Trophoblast cell (in vitro differentiated cells and primary cell): Measurements from ENCODE around the gene RBMS1.

Experiments used
- DNase-seq, 2 donors: peaks; one replicate each; pipeline ENCODE4 v3.0.0-alpha.2; 2016
- H2AFZ ChIP-seq: 2 replicates; pipeline ENCODE4 v1.6.1; 2013; ENCODE audit warnings: low read length, moderate library complexity, mild to moderate bottlenecking; ENCODE audit not compliant: insufficient read depth, poor library complexity
- H2AK5ac ChIP-seq: 2 replicates; pipeline ENCODE4 v1.6.1; 2013; ENCODE audit warnings: mild to moderate bottlenecking, low read length
- H2BK120ac ChIP-seq: 2 replicates; pipeline ENCODE4 v1.6.1; 2013; ENCODE audit warnings: low read length, mild to moderate bottlenecking, moderate library complexity; ENCODE audit not compliant: insufficient read depth, poor library complexity
- H2BK12ac ChIP-seq: 2 replicates; pipeline ENCODE4 v1.6.1; 2013; ENCODE audit warnings: mild to moderate bottlenecking, low read length, moderate library complexity
- H2BK5ac ChIP-seq: 2 replicates; pipeline ENCODE4 v1.6.1; 2013; ENCODE audit warnings: low read length, low read depth, moderate library complexity, mild to moderate bottlenecking; ENCODE audit not compliant: poor library complexity
- H3K14ac ChIP-seq: 2 replicates; pipeline ENCODE4 v1.6.1; 2013; ENCODE audit warnings: mild to moderate bottlenecking, low read length
- H3K18ac ChIP-seq: 2 replicates; pipeline ENCODE4 v1.6.1; 2013; ENCODE audit warnings: mild to moderate bottlenecking, low read length
- H3K23ac ChIP-seq: 2 replicates; pipeline ENCODE4 v1.6.1; 2013; ENCODE audit warnings: low read length
- H3K27ac ChIP-seq: 2 replicates; pipeline ENCODE4 v1.5.1; 2013; ENCODE audit warnings: low read depth, mild to moderate bottlenecking, inconsistent platforms, low read length, moderate library complexity
- H3K27me3 ChIP-seq: 2 replicates; pipeline ENCODE4 v1.6.1; 2013; ENCODE audit warnings: inconsistent platforms, mild to moderate bottlenecking, low read length, moderate library complexity; ENCODE audit not compliant: insufficient read depth
- H3K36me3 ChIP-seq, 2 experiments: 1 replicate in 1 of 2; 2 replicates in 1 of 2; pipeline ENCODE4 v1.6.1; 2013; ENCODE audit warnings: low read length in 2 of 2, mild to moderate bottlenecking in 2 of 2, moderate library complexity in 1 of 2; ENCODE audit not compliant: insufficient read depth in 2 of 2, control insufficient read depth in 1 of 2
- H3K4ac ChIP-seq: 2 replicates; pipeline ENCODE4 v1.6.1; 2013; ENCODE audit warnings: low read depth, mild to moderate bottlenecking, low read length, moderate library complexity
- H3K4me1 ChIP-seq, 2 experiments: 1 replicate in 1 of 2; 2 replicates in 1 of 2; pipeline ENCODE4 v1.6.1; 2013; ENCODE audit warnings: low read length in 2 of 2, mild to moderate bottlenecking in 2 of 2, moderate library complexity in 1 of 2; ENCODE audit not compliant: insufficient read depth in 2 of 2, control insufficient read depth in 1 of 2
- H3K4me2 ChIP-seq: 2 replicates; pipeline ENCODE4 v1.6.1; 2013; ENCODE audit warnings: inconsistent platforms, mild to moderate bottlenecking, low read length, moderate library complexity
- H3K4me3 ChIP-seq: 2 replicates; pipeline ENCODE4 v1.5.1; 2013; ENCODE audit warnings: mild to moderate bottlenecking, low read depth, low read length, inconsistent platforms
- H3K79me1 ChIP-seq: one replicate; pipeline ENCODE4 v1.6.1; 2013; ENCODE audit warnings: low read length
- H3K79me2 ChIP-seq: 2 replicates; pipeline ENCODE4 v1.6.1; 2013; ENCODE audit warnings: low read length, mild to moderate bottlenecking; ENCODE audit not compliant: control insufficient read depth, insufficient read depth, poor library complexity
- H3K9ac ChIP-seq: 2 replicates; pipeline ENCODE4 v1.6.1; 2013; ENCODE audit warnings: mild to moderate bottlenecking, low read length
- H3K9me3 ChIP-seq: 2 replicates; pipeline ENCODE4 v1.6.1; 2013; ENCODE audit warnings: low read depth, mild to moderate bottlenecking, control low read depth, inconsistent platforms, low read length; ENCODE audit not compliant: insufficient read depth
- H4K12ac ChIP-seq: 2 replicates; pipeline ENCODE4 v1.6.1; 2013; ENCODE audit warnings: low read depth, mild to moderate bottlenecking, low read length, moderate library complexity
- H4K8ac ChIP-seq: 2 replicates; pipeline ENCODE4 v1.6.1; 2013; ENCODE audit warnings: low read depth, mild to moderate bottlenecking, low read length, moderate library complexity
- H4K91ac ChIP-seq: one replicate; pipeline ENCODE4 v1.6.1; 2013; ENCODE audit warnings: low read depth, mild to moderate bottlenecking, low read length, moderate library complexity
- WGBS: extraction: QIAGEN DNeasy Blood & Tissue Kit; methylation state at CpG from one replicate; pipeline ENCODE4 v1.1.7; 2013; ENCODE audit warnings: missing lambda C conversion rate; ENCODE audit not compliant: insufficient read length, insufficient coverage; ENCODE audit errors: extremely low coverage; 5-methylcytosine and 5-hydroxymethylcytosine counted together

The RBMS1 gene

DNA sequence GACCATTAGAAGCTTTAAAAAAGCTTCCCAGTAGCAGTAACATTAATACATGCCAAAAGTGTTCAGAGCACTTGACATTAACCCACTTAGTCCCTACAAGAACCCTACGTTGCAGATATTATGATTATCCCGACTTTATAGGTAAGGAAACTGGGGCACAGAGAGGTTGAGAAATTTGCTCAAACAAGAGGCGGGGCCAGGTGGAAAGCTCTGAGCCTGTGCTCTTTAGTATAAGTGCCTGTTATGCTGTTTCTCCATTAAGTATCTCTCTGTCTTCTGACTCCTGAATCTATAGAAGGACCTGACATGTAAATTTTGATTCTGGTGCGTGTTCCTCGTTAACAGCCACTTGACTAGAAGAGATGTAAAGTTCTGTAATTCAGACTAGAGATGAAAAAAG, 139.8 kb downstream of the RBMS1 start:
- no peak overlapping the region for H4K8ac ChIP-seq
- no peak overlapping the region for H3K14ac ChIP-seq
- H3K4me2 ChIP-seq: no peak overlapping the region
- no peak overlapping the region for H4K91ac ChIP-seq
- H3K27me3 ChIP-seq: no peaks in the 10 kb centered on the region
- H4K12ac ChIP-seq: no peak overlapping the region
- H3K4ac ChIP-seq: no peak overlapping the region
- H3K27ac ChIP-seq: no peak overlapping the region
- H2BK5ac ChIP-seq: no peak overlapping the region
- H3K36me3 ChIP-seq: peaks cover 3 to 7% of the 10 kb centered on the region in 2 experiments
- H2AK5ac ChIP-seq: no peak overlapping the region
- no CpG with 5 or more reads among the region's 5 CpGs for WGBS
- no peaks in the 10 kb centered on the region for H3K9me3 ChIP-seq
- DNase-seq: no peak
- no peaks in the 10 kb centered on the region for H3K79me2 ChIP-seq
- H3K4me1 ChIP-seq: peaks cover 2% of the 10 kb centered on the region in 2 experiments
- no peaks in the 10 kb centered on the region for H3K79me1 ChIP-seq
- H3K4me3 ChIP-seq: no peak overlapping the region
- no peak overlapping the region for H3K18ac ChIP-seq
- H2BK120ac ChIP-seq: no peak overlapping the region
- H3K9ac ChIP-seq: no peak overlapping the region
- H2BK12ac ChIP-seq: no peak overlapping the region
- H2AFZ ChIP-seq: no peak overlapping the region
- H3K23ac ChIP-seq: no peak overlapping the region

DNA sequence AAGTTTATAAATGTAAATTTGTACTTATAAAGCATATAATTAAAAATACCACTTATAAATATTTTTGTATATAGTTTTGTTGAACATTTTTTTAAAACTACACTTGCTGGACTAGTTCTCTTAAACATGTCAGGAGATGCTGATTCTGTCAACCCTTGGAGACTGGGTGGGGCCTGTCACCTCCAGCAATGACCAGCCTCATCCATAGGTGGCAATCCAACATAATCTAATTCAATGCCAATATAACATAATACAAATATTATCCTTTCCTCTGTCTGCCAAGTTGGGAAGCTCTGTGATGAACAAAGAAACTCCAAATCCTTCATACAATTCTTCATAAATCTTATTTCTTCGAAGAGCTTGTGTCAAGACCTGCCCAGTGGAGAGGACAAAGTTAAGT, 140.4 kb downstream of the RBMS1 start:
- Histone ChIP-seq H3K4me2 (no peak overlapping the region), H2AK5ac (no peak overlapping the region), H3K9me3 (no peaks in the 10 kb centered on the region), H2BK5ac (no peak overlapping the region), H3K79me1 (no peaks in the 10 kb centered on the region), H4K91ac (no peak overlapping the region), H3K36me3 (peaks cover 3 to 7% of the 10 kb centered on the region in 2 experiments), H3K14ac (no peak overlapping the region), H3K27ac (no peak overlapping the region), H3K4ac (no peak overlapping the region), H2AFZ (no peak overlapping the region), H3K4me1 (peaks cover 2% of the 10 kb centered on the region in 2 experiments), H3K18ac (no peak overlapping the region), H4K8ac (no peak overlapping the region), H4K12ac (no peak overlapping the region), H2BK120ac (no peak overlapping the region), H3K27me3 (no peaks in the 10 kb centered on the region), H3K79me2 (no peaks in the 10 kb centered on the region), H2BK12ac (no peak overlapping the region), H3K4me3 (no peak overlapping the region), H3K9ac (no peak overlapping the region), H3K23ac (no peak overlapping the region)
- DNase-seq: no peak
- no CpG with 5 or more reads among the region's 1 CpG for WGBS

DNA sequence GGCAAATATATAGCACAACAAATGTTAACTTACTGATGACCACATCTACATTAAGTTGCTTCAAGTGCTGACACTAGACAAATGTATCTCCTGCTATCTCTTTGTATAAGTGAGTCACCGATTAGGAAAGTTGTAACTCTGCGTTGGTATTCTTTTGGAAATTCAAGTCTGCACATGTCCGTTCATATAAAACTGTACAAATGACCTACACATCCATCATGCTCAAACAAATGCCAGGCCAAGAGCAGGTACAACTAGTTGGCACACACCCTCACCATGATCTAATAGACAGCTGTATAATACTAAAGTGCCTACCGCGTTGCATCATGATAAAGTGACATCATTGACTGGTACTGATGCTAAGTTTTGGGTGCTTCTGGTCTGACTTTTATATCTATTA, 141.1 kb downstream of the RBMS1 start:
- H3K9ac ChIP-seq: no peak overlapping the region
- H3K9me3 ChIP-seq: no peaks in the 10 kb centered on the region
- no peak for DNase-seq

DNA sequence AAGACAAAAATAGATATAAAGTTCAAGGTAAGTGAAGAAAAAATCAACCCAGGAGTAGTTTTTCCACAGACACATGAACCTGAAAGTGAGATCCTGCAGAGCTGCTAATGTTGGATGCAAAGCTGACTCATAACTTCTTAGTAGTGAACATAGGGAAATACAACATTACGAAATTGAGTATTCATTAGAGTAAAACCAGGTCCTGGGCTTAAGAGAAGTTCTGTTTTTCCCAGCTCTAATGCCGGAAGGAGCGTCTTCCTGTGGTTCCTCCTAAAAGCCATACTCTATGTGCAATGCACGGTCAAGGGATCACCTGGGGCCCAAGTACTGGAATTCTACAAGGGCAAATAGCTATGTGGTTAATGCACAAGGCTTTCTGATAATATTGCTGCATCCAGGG, 141.7 kb downstream of the RBMS1 start:
- Histone ChIP-seq H3K9me3 (no peaks in the 10 kb centered on the region), H3K79me2 (no peaks in the 10 kb centered on the region), H3K14ac (no peak overlapping the region), H3K18ac (no peak overlapping the region), H2AK5ac (no peak overlapping the region), H4K8ac (no peak overlapping the region), H2BK5ac (no peak overlapping the region), H3K4me2 (no peak overlapping the region), H2BK120ac (no peak overlapping the region), H3K4me3 (no peak overlapping the region), H3K4ac (peak overlapping the region; percentile 71), H2AFZ (no peak overlapping the region), H3K27ac (no peak overlapping the region), H3K36me3 (peaks cover 3 to 7% of the 10 kb centered on the region in 2 experiments), H4K12ac (no peak overlapping the region), H3K4me1 (peaks cover 2% of the 10 kb centered on the region in 2 experiments), H3K9ac (no peak overlapping the region), H3K23ac (no peak overlapping the region), H3K27me3 (no peaks in the 10 kb centered on the region), H4K91ac (no peak overlapping the region), H3K79me1 (no peaks in the 10 kb centered on the region), H2BK12ac (no peak overlapping the region)
- no CpG with 5 or more reads among the region's 4 CpGs for WGBS
- DNase-seq: peak in 1 of 2 donors; percentile 38

More for the DNA sequence above, 141.1 kb downstream of the RBMS1 start:
- Histone ChIP-seq H4K8ac (no peak overlapping the region), H2BK12ac (no peak overlapping the region), H3K36me3 (peaks cover 3 to 7% of the 10 kb centered on the region in 2 experiments), H3K4me2 (no peak overlapping the region), H3K4ac (peak overlapping the region; percentile 39), H2AFZ (no peak overlapping the region), H4K12ac (no peak overlapping the region), H3K18ac (no peak overlapping the region), H3K4me1 (peaks cover 2% of the 10 kb centered on the region in 2 experiments), H2BK120ac (no peak overlapping the region), H3K14ac (no peak overlapping the region), H3K27ac (no peak overlapping the region), H3K79me1 (no peaks in the 10 kb centered on the region), H3K4me3 (no peak overlapping the region), H3K27me3 (no peaks in the 10 kb centered on the region), H3K79me2 (no peaks in the 10 kb centered on the region), H2BK5ac (no peak overlapping the region), H3K23ac (no peak overlapping the region), H4K91ac (no peak overlapping the region), H2AK5ac (no peak overlapping the region)
- whole genome bisulfite sequencing: no CpG with 5 or more reads among the region's 5 CpGs
